ENCODE results near the gene FAM53B. TPM values are rescaled to one million over a fixed set of nuclear protein-coding genes. Genes with fewer than 3 reads are reported as not detected.

FAM53B gene
- total RNA-seq, 2 experiments from 2014 or later = 30.1 to 30.9 TPM

- Mint-ChIP-seq H3K9me3 (no peaks in the 10 kb centered on the region), H3K27me3 (no peaks in the 10 kb centered on the region), H3K4me3 (no peak overlapping the region), H3K27ac (no peak overlapping the region), H3K4me1 (no peaks in the 10 kb centered on the region), H3K36me3 (ENCODE audit: low read depth) (no peaks in the 10 kb centered on the region)
- ChIA-PET CTCF (no interaction called here), POLR2A (no interaction called here)
- no peak for DNase-seq
Observed at GRCh38 chr10:124569623-124570470, 174.3 kb downstream of the FAM53B start.

Other genes with a start within 250 kb of the FAM53B start
- 10 to 100 TPM; 23.5 to 28.3 TPM for gene EEF1AKMT2, start 47.5 kb upstream of the FAM53B start, total RNA-seq
- gene ABRAXAS2, start 57.4 kb upstream of the FAM53B start, total RNA-seq = 10 to 100 TPM; 15.3 to 19.7 TPM
- 10 to 100 TPM; 10.1 to 11.1 TPM for gene ZRANB1, start 197.7 kb upstream of the FAM53B start, total RNA-seq